RKO (cell line): ENCODE results near the gene PPM1G.

Source experiments
- DNase-seq: peaks from one replicate; pipeline ENCODE4 v3.0.0-alpha.2; 2016; ENCODE audit warnings: low spot score

PPM1G gene

GRCh38 chr2:27412419-27413152 lies 3.2 kb upstream of the PPM1G start:
- DNase-seq: no peak

- peak; percentile 43 for DNase-seq
Observed at GRCh38 chr2:27408601-27409320, 630 bp downstream of the PPM1G start.

GRCh38 chr2:27407798-27408491 lies 1.4 kb downstream of the PPM1G start:
- peak; percentile 78 for DNase-seq

GRCh38 chr2:27400348-27401135 lies 8.8 kb downstream of the PPM1G start:
- no peak for DNase-seq

DNA sequence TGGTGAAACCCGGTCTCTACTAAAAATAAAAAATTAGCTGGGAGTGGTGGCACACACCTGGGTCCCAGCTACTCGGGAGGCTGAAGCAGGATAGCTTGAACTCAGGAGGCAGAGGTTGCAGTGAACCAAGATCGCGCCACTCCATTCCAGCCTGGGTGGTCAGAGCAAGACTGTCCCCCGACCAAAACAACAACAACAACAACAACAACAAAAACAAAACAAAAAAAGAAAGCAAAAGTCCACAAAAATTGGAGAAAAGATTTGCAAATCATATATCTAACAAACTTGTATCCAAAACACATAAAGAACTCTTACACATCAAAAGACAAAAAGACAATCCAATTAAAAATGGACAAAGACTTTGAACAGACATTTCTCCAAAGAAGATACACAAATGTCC lies 10.4 kb downstream of the PPM1G start:
- no peak for DNase-seq

DNA sequence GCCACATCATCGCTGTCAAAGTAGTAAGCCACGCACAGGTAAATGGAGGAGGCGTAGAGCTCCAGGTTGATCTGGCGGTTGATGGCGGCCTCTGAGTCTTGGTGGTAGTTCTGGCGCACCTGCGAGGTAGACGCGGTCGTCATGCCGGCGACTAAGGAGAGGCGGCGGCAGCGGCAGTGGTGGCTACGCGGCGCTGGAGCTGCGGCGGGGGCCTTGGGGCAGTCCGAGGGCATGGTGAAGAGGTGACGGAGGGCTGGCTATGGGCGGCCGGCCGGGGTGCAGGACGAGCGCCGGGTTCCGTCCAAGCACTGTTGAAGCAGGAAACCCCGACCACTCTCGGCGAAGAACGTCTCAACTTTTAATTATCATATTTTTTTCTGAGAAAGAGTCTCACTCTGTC lies 16.2 kb downstream of the PPM1G start:
- no peak for DNase-seq

- DNase-seq: no peak
Observed at GRCh38 chr2:27390822-27391679, 18.3 kb downstream of the PPM1G start.

- no peak for DNase-seq
Observed at GRCh38 chr2:27381577-27382181, 27.7 kb downstream of the PPM1G start.

DNA sequence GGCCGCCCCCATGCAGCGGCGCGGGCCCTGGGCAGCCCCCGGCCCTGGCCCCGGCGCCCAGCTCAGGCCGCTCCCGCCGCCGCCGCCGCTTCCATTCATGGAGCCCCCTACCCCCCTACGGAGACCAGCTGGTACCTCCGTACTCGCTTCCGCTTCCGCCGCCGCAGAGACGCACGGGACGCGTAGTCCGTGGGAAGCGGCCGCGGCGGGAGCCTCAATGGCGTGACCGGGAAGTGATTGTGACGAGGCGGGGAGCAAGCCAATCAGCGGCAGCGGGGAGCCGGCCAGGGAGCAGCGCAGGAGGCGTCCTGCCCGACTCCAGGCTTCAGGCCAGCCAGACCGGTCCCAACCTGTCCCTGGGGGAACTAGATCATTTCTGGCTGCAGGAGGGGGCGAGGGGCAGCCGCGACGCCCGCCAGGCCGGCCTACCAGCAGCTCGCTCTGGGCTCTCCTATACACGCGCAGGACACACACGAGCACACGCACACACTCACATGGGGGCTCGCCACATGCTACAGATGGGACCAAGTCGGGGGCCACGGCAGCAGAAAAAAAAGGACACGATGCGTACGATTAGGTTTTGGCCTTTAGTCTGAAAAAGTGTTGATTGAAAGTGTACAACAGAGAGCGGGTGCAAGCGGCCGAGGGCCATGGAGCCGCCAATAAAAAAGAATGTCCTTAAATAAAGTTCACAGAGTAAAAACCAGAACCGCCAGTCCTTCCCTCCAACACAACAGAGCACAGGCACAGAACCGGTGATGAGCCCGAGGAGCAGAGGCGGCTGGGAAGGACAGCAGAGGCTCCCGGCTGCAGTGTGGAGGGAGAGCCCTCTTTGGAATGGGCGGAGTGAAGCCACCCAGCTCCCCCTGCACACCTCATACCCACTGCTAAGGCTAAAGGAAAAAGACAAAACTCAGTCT lies 28.5 kb downstream of the PPM1G start, which contains the start of gene ZNF513:
TSS of gene ZNF513 (minus strand) at position 109 of the 920 bp plus-strand sequence. CDS start 208 bp downstream, outside the sequence.
- DNase-seq: peak; percentile 93

DNA sequence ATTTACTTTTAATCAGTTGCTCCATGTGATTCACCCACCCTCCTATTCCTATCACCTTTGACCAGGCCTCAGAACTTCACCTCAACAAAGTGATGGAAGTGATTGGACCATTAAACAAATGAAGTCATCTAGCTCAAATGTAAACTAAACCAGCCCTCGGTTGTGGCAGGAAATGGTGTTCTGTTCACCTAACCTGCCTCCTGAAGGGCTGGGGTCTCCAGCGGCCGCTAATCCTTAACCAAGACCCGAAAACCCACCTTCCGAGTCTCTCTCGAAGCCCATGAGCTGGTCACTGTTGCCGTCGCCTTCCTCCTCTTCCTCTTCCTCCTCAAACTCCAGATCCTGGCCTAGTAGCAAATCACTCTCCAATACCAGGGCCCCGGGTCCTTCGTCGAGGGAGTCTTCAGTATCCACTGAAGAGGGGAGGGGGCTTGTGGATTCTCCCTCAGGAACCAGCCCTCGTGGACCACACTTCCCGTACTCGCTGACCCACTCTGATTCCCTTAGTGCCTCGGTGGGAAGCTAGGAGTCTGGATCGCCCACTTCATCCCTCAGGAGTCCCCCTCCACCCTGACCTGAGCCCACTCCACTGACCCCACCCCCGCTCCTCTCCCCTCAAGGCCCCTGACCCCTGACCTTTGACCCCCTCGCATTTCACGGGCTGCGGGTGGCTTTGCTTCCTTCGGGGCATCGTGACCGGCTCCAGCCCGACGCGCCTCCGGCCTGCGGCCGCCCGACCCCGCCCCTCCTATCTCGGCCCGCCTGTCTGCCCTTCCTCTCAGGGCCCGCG lies 29.4 kb downstream of the PPM1G start:
- DNase-seq: peak; percentile 70

DNA sequence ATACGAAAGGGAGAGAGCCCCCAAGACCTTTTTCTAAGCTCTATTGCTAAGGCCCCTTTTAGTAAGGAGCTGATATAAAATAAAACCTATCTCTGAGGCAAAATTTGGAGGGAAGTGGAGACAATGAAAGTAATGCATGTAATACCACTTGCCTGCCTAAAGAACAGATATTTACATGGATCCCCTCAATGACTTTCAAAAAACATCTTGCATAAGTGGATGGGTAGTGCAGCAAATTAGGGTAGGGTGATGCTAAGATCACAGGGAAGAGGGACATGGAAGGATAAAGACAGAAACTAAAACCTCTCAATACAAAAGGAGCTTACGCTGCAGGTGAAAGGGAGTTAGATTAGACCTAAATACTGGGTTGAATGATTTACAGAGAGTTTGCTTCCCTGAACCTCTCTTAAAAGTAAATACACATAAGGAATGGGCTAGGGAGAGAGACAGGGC lies 30.0 kb downstream of the PPM1G start:
- DNase-seq: no peak

GRCh38 chr2:27378809-27379290 lies 30.5 kb downstream of the PPM1G start:
- no peak for DNase-seq

DNA sequence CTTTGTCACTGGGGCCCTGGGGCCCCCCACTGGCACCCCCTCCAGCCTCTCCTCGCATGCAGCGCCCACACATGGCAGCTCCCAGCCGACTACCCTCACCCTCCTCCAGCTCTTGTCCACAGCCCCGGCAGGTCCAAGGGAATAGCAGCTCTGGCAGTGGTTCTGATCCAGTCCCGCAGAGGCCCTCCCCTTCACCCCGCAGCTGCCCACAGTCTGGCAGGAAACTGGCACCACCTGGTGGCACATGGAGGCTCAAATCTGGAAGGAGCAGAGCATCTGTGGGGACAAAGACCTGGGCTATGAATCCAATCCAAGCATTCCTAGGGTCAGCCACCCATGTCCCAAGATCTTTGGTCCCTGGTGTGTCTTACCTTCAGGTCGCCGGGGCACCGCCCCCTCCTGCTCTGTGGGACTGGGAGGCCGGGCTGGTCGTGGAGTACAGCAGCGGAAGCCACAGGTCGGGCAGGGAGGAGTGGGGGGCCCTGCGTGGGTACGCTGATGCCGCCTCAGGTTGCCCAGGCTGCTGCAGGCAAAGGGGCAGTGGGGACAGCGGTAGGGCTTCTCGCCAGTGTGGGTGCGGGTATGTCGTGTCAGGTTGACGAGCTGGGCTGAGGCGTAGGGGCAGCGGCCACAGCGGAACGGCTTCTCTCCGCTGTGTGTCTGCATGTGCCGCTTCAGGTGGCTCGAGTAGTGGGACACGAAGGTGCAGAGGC lies 31.1 kb downstream of the PPM1G start:
- peak; percentile 35 for DNase-seq

DNA sequence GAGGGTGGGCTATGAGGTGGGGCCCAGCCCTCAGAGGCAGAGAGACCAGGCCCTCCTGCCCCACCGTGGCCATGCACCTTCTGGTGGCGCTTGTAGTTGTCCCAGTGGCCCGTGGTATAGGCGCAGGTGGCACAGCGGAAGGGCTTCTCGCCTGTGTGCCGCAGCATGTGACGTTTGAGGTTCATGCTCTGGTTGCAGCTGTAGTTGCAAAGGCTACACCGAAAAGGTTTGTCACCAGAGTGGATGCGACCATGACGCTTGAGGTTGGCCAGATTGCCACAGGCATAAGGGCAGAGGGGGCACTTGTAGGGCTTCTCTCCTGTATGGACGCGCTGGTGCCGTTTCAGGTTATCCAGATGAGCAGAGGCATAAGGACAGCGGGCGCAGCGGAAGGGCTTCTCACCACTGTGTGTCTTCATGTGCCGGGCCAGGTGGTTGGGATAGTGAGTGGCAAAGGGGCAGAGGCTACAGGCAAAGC lies 31.7 kb downstream of the PPM1G start:
- no peak for DNase-seq

DNA sequence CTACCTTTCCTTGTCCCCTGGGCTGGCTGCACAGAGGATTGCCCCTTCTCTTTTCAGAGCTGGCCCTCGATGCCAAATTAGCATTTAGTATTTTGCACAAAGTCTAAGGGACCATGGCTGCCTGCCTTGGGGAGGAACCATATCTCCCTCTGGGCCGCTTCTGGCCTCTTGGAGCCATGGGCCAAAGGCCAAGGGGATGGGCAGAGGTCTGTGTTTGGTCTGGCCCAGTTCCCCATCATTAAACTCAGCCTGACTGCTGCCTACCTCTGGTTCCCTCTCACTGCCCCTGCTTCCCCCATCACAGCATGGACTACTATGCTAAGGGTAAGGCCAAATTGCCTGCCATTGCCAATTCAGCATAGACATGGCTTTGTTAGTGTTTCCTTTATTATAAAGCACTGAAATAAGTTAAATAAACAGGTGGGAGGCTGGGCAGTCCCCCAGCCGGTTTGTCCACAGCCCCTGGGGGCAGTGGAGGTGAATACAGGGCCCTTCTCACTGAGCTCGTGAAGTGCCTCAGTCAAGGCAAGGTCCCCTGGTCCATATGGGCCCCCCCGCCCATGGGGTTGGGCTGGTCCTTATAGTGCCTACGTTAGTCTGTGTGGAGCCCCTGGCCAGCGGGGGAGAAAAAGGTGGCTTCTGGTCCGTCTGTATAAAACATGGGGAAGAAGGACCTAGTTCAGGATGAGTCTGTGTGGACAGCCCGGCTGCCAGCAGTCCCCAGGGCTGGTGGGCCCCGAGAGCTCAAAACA lies 32.3 kb downstream of the PPM1G start:
- no peak for DNase-seq

DNA sequence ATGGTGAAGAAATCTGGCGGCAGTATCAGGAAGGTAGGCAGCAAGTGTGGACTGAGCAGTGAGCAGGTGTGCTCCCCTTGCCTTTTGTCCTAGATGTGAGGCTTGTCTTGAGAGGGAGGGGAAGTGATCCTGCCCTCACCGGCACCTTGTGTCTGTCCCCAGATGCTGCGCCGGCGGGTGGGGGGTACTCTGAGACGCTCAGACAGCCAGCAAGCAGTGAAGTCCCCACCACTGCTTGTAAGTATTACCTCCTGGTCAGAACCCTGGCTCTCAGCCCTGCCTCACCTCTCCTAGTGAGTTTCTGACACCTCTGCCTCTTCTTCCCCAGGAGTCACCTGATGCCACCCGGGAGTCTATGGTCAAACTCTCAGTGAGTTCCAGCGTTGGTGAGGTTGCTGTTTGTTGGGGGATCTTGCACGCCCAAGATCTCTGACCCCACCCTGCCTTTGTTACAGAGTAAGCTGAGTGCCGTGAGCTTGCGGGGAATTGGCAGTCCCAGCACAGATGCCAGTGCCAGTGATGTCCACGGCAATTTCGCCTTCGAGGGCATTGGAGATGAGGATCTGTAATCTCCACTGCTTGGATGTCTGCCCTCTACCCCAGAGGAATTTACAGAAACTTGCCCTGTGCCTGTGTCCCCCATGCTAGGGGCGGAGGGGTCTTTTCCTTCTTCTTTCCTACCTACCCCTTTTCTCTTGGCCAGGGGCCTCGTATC lies 33.1 kb downstream of the PPM1G start:
- DNase-seq: no peak
